SK-N-MC (cell line): ENCODE results near the gene ABCB8.

Source experiments
- EZH2 ChIP-seq: fragments of 200-600 bp; sonication (generic); IDR thresholded peaks from one replicate; pipeline ENCODE4 v1.6.1; 2017; ENCODE audit warnings: antibody characterized with exemption
- FOXP2 ChIP-seq: optimal IDR thresholded peaks from 2 replicates; pipeline ENCODE3; 2011; ENCODE audit warnings: mild to moderate bottlenecking, moderate library complexity; ENCODE audit not compliant: insufficient read depth; ENCODE audit errors: extremely low read length, control extremely low read depth
- POLR2AphosphoS5 ChIP-seq: IDR thresholded peaks from 2 replicates; pipeline ENCODE4 v1.6.1; 2012; ENCODE audit warnings: mild to moderate bottlenecking, low read depth, low read length, borderline replicate concordance

DNA sequence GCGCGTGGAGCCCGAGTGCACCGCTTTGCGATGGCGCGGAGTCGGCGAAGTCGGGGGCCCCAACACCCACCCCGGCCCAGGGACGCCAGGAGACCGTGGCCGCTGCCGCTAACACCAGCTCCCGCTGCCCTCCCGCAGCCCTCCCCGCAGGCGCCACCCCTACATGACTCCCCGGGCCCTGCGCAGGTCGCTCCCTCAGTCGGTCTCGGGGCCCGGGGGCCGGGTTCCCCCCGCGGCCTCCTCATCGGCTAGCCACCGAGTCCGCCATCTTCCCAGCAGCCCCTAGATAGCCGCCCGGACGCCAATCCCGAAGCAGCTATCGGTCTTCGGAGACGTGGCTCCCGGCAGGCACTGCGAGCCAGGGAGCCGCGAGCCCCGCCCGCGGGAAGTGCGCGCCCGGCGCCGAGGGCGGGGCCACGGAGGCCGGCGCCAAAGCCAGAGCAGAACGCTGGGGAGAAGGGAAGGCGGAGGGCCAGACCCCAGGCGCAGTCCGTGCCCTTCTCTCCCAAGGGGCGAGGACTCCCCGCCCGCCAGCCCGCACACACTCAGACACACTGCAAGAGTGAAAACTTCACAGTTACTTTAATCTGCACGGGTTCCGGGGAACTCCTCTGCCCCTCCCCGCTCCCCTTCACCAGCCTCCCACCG is 52.4 kb downstream of the ABCB8 start, which contains the start of gene FASTK:
- TF ChIP-seq EZH2 (no peak), POLR2AphosphoS5 (peak; percentile 92), FOXP2 (peak; percentile 67)
